ENCODE results near the gene MT1B.

Gene MT1B

GRCh38 chr16:56679818-56680217 lies 28.1 kb downstream of the MT1B start:
- TF ChIP-seq CTCF (IDR thresholded peaks at IDR 0.05; ENCODE audit: unreplicated experiment in 3 of 3): no peak
- peaks cover 24% of the 10 kb centered on the region for H3K4me1 Mint-ChIP-seq
- no peak overlapping the region for H3K4me3 Mint-ChIP-seq
- peaks cover 78% of the 10 kb centered on the region for H3K27me3 Mint-ChIP-seq (ENCODE audit: low read depth)
- peaks cover 2% of the 10 kb centered on the region for H3K9me3 Mint-ChIP-seq
- H3K36me3 Mint-ChIP-seq (ENCODE audit: low read depth): peaks cover 3% of the 10 kb centered on the region
- H3K27ac Mint-ChIP-seq: no peak overlapping the region

- Mint-ChIP-seq H3K4me3 (peak within 1 kb of the TSS; percentile 90 to 94 (median 92)), H3K4me1 (peaks cover 15% of the 10 kb centered on the region), H3K9me3 (peaks cover 11% of the 10 kb centered on the region), H3K27me3 (ENCODE audit: low read depth) (peaks cover 59% of the 10 kb centered on the region), H3K36me3 (ENCODE audit: low read depth) (peaks cover 7% of the 10 kb centered on the region), H3K27ac (peak within 1 kb of the TSS; percentile 66 to 92 (median 84))
- TF ChIP-seq CTCF (IDR thresholded peaks at IDR 0.05; ENCODE audit: unreplicated experiment in 3 of 3): no peak
Measured at GRCh38 chr16:56681939-56682702, 30.4 kb downstream of the MT1B start, which contains the start of gene MT1X. TSS of gene MT1X (plus strand) at chr16:56682470. CDS start at chr16:56682541, 71 bp downstream.

- H3K36me3 Mint-ChIP-seq (ENCODE audit: low read depth): peaks cover 7% of the 10 kb centered on the region
- peaks cover 15% of the 10 kb centered on the region for H3K4me1 Mint-ChIP-seq
- H3K27me3 Mint-ChIP-seq (ENCODE audit: low read depth): peaks cover 51% of the 10 kb centered on the region
- peak overlapping the region; percentile 90 to 94 (median 92) for H3K4me3 Mint-ChIP-seq
- H3K27ac Mint-ChIP-seq: peak overlapping the region in 2 of 3 experiments; percentile 64 to 92
- H3K9me3 Mint-ChIP-seq: peaks cover 14% of the 10 kb centered on the region
- no peak for TF ChIP-seq CTCF (IDR thresholded peaks at IDR 0.05; ENCODE audit: unreplicated experiment in 3 of 3)
Measured at GRCh38 chr16:56682703-56683397, 31.2 kb downstream of the MT1B start.

GRCh38 chr16:56683424-56684172 lies 31.9 kb downstream of the MT1B start:
- Mint-ChIP-seq H3K4me3 (peak overlapping the region; percentile 90 to 94 (median 92)), H3K27ac (no peak overlapping the region), H3K27me3 (ENCODE audit: low read depth) (peaks cover 51% of the 10 kb centered on the region), H3K36me3 (ENCODE audit: low read depth) (peaks cover 9% of the 10 kb centered on the region), H3K9me3 (peaks cover 17% of the 10 kb centered on the region), H3K4me1 (peaks cover 15% of the 10 kb centered on the region)
- TF ChIP-seq CTCF (IDR thresholded peaks at IDR 0.05; ENCODE audit: unreplicated experiment in 3 of 3): no peak

GRCh38 chr16:56684256-56684925 lies 32.7 kb downstream of the MT1B start:
- Mint-ChIP-seq H3K4me1 (peaks cover 15% of the 10 kb centered on the region), H3K9me3 (peaks cover 17% of the 10 kb centered on the region), H3K27ac (peak overlapping the region in 1 of 3 experiments; percentile 15), H3K36me3 (ENCODE audit: low read depth) (peaks cover 10% of the 10 kb centered on the region), H3K4me3 (peak overlapping the region; percentile 90 to 94 (median 92)), H3K27me3 (ENCODE audit: low read depth) (peaks cover 48% of the 10 kb centered on the region)
- no peak for TF ChIP-seq CTCF (IDR thresholded peaks at IDR 0.05; ENCODE audit: unreplicated experiment in 3 of 3)
